ENCODE measurements around the gene SYT6.

SYT6 gene

GRCh38 chr1:114156538-114157274 lies 3.0 kb upstream of the SYT6 start:
- Histone ChIP-seq H3K27me3 (ENCODE audit: control insufficient read depth, insufficient read depth, low read length) (peaks cover 15% of the 10 kb centered on the region), H3K4me1 (no peaks in the 10 kb centered on the region), H3K4me3 (ENCODE audit: low read depth, low read length) (no peak overlapping the region), H3K79me2 (no peaks in the 10 kb centered on the region), H3K36me3 (ENCODE audit: control insufficient read depth, insufficient read depth, low read length) (no peaks in the 10 kb centered on the region), H3K27ac (no peak overlapping the region), H3K9me3 (ENCODE audit: control insufficient read depth, low read length) (no peaks in the 10 kb centered on the region), H2AFZ (no peak overlapping the region), H3K9ac (no peak overlapping the region), H3K4me2 (ENCODE audit: low read length) (no peak overlapping the region)
- TF ChIP-seq, protein P1, sequence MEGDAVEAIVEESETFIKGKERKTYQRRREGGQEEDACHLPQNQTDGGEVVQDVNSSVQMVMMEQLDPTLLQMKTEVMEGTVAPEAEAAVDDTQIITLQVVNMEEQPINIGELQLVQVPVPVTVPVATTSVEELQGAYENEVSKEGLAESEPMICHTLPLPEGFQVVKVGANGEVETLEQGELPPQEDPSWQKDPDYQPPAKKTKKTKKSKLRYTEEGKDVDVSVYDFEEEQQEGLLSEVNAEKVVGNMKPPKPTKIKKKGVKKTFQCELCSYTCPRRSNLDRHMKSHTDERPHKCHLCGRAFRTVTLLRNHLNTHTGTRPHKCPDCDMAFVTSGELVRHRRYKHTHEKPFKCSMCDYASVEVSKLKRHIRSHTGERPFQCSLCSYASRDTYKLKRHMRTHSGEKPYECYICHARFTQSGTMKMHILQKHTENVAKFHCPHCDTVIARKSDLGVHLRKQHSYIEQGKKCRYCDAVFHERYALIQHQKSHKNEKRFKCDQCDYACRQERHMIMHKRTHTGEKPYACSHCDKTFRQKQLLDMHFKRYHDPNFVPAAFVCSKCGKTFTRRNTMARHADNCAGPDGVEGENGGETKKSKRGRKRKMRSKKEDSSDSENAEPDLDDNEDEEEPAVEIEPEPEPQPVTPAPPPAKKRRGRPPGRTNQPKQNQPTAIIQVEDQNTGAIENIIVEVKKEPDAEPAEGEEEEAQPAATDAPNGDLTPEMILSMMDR (IDR thresholded peaks at IDR 0.05): no peak

DNA sequence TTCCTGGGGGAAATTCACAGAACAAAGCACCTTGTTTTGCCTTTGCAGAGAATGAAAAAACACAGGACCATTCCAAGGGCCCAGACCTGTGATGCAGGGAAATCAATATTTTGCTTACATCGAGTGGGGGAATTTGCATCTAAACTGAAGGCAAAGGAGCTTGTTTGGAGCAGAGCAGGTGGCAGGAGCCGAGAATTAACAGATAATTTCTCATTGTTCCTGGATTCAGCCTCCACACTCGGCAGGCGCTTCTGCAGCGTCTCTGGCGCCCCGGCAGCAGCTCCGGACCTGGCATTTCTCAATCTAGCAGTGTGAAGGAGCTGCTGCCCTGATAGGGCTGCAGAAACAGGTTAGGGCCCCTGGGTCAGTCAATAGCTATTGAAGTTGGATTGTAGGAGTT lies 2.0 kb upstream of the SYT6 start:
- H3K79me2 ChIP-seq: no peaks in the 10 kb centered on the region
- H3K27me3 ChIP-seq (ENCODE audit: control insufficient read depth, insufficient read depth, low read length): peaks cover 15% of the 10 kb centered on the region
- TF ChIP-seq, protein P1 (IDR thresholded peaks at IDR 0.05): no peak

DNA sequence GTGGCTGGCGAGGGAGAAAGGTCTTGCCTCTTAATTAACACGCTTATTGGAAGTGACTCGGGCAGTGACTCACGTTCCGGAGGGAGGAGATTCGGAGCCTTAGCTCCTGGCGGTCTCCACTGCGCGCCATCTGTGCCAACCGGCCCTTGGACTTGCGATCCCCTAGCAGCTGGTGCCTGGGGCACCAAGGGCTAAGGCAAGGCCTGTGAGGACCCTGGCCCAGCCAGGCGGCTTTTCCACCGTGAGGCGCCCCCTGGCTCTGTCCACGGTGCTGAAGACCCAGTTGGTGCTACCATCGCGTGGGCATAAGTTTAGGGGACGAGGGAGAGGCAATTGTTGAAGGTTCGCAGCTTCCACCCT lies 1.3 kb upstream of the SYT6 start:
- Histone ChIP-seq H2AFZ (no peak overlapping the region), H3K27ac (no peak overlapping the region), H3K36me3 (ENCODE audit: control insufficient read depth, insufficient read depth, low read length) (no peaks in the 10 kb centered on the region), H3K4me2 (ENCODE audit: low read length) (no peak overlapping the region), H3K27me3 (ENCODE audit: control insufficient read depth, insufficient read depth, low read length) (peaks cover 15% of the 10 kb centered on the region), H3K4me3 (ENCODE audit: low read depth, low read length) (no peak overlapping the region), H3K9me3 (ENCODE audit: control insufficient read depth, low read length) (no peaks in the 10 kb centered on the region), H3K4me1 (no peaks in the 10 kb centered on the region), H3K9ac (no peak overlapping the region), H3K79me2 (no peaks in the 10 kb centered on the region)
- TF ChIP-seq, protein P1 (IDR thresholded peaks at IDR 0.05): no peak

More for the DNA sequence above, 2.0 kb upstream of the SYT6 start:
- H2AFZ ChIP-seq: no peak overlapping the region
- H3K36me3 ChIP-seq (ENCODE audit: control insufficient read depth, insufficient read depth, low read length): no peaks in the 10 kb centered on the region
- H3K27ac ChIP-seq: no peak overlapping the region
- H3K4me3 ChIP-seq (ENCODE audit: low read depth, low read length): no peak overlapping the region
- no peaks in the 10 kb centered on the region for H3K4me1 ChIP-seq
- H3K9ac ChIP-seq: no peak overlapping the region
- H3K4me2 ChIP-seq (ENCODE audit: low read length): no peak overlapping the region
- no peaks in the 10 kb centered on the region for H3K9me3 ChIP-seq (ENCODE audit: control insufficient read depth, low read length)

GRCh38 chr1:114154146-114154962 lies 685 bp upstream of the SYT6 start:
- Histone ChIP-seq H3K4me3 (ENCODE audit: low read depth, low read length) (no peak overlapping the region), H3K4me2 (ENCODE audit: low read length) (no peak overlapping the region), H3K27me3 (ENCODE audit: control insufficient read depth, insufficient read depth, low read length) (peaks cover 15% of the 10 kb centered on the region), H3K9ac (no peak overlapping the region), H3K36me3 (ENCODE audit: control insufficient read depth, insufficient read depth, low read length) (no peaks in the 10 kb centered on the region), H3K9me3 (ENCODE audit: control insufficient read depth, low read length) (no peaks in the 10 kb centered on the region), H3K79me2 (no peaks in the 10 kb centered on the region), H2AFZ (no peak overlapping the region), H3K27ac (no peak overlapping the region), H3K4me1 (no peaks in the 10 kb centered on the region)
- TF ChIP-seq, protein P1 (IDR thresholded peaks at IDR 0.05): no peak

All from parathyroid adenoma (tissue), 2 donors.